Activated T-cell treated with anti-CD3 and anti-CD28 coated beads, Interleukin-2, amount 50 U/mL, for 72 hours (primary cell): Measurements from ENCODE around the gene TBC1D22B. TPM values are rescaled to one million over a fixed set of nuclear protein-coding genes. Genes with fewer than 3 reads are reported as not detected.
"Not testable (repeated sequence)": the region's sequence is repeated elsewhere in the genome, so short reads cannot be mapped to it uniquely, and the experiment has no call there.

Experiments used
- ATAC-seq, 2 donors: fragments of 150-1000 bp; cut with Tn5 transposase; replicated peaks in 1 of 2; 2 replicates each; pipeline ENCODE4 v1.10.0; 2021; ENCODE audit warnings: moderate library complexity in 2 of 2, mild to moderate bottlenecking in 1 of 2
- DNase-seq, 2 donors: peaks; one replicate each; pipeline ENCODE4 v3.0.0; 2021 to 2022; ENCODE audit warnings: mixed read lengths in 1 of 2
- H3K27ac Mint-ChIP-seq: one replicate; pipeline ENCODE4 v1.8.0; 2022; ENCODE audit warnings: mild to moderate bottlenecking, moderate library complexity, mixed read lengths
- H3K27me3 Mint-ChIP-seq: one replicate; pipeline ENCODE4 v1.8.0; 2022; ENCODE audit warnings: low read depth, mixed read lengths
- H3K36me3 Mint-ChIP-seq, 2 donors: one replicate each; pipeline ENCODE4 v1.8.0; 2022; ENCODE audit warnings: mixed read lengths in 2 of 2, mild to moderate bottlenecking in 1 of 2; ENCODE audit not compliant: insufficient read depth in 2 of 2
- H3K4me1 Mint-ChIP-seq: one replicate; pipeline ENCODE4 v1.8.0; 2022; ENCODE audit warnings: low read depth, mixed read lengths
- H3K4me3 Mint-ChIP-seq, 2 donors: one replicate each; pipeline ENCODE4 v1.8.0; 2022; ENCODE audit warnings: mild to moderate bottlenecking in 2 of 2, mixed read lengths in 2 of 2, moderate library complexity in 2 of 2
- H3K9me3 Mint-ChIP-seq, 2 donors: one replicate each; pipeline ENCODE4 v1.8.0; 2022; ENCODE audit warnings: mixed read lengths in 2 of 2
- total RNA-seq, 2 donors: library from RNA; stranded (reverse); gene quantifications; one replicate each; pipeline ENCODE4 v1.2.3, GENCODE V29; 2022

The TBC1D22B gene
- total RNA-seq, 2 donors from 2014 or later = 23.2 to 24.4 TPM

DNA sequence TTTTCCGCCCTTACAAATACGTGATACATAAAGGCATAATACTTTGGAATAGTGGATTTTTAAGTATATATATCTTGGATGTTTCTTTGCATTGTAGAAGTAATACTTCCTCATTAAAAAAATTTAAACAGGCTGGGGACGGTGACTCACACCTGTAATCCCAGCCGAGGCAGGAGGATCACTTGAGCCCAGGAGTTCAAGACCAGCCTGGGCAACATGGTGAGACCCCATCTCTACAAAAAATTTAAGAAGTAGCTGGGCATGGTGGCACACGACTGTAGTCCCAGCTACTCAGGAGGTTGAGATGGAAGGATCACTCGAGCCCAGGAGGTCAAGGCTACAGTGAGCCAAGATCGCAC is 57.6 kb downstream of the TBC1D22B start:
- Mint-ChIP-seq H3K36me3 (peaks cover 5 to 10% of the 10 kb centered on the region in 2 donors), H3K27me3 (no peaks in the 10 kb centered on the region), H3K27ac (no peak overlapping the region)

GRCh38 chr6:37316071-37316470 is 58.5 kb downstream of the TBC1D22B start:
- Mint-ChIP-seq H3K4me1 (peaks cover 9% of the 10 kb centered on the region), H3K27me3 (no peaks in the 10 kb centered on the region), H3K9me3 (no peaks in the 10 kb centered on the region), H3K27ac (no peak overlapping the region), H3K4me3 (no peak overlapping the region), H3K36me3 (peaks cover 5 to 10% of the 10 kb centered on the region in 2 donors)
- DNase-seq (no peak), ATAC-seq (no peak)

More for the DNA sequence above, 57.6 kb downstream of the TBC1D22B start:
- H3K4me3 Mint-ChIP-seq = no peak overlapping the region
- no peak for DNase-seq
- H3K4me1 Mint-ChIP-seq = peaks cover 9% of the 10 kb centered on the region
- H3K9me3 Mint-ChIP-seq = no peaks in the 10 kb centered on the region
- no peak for ATAC-seq

DNA sequence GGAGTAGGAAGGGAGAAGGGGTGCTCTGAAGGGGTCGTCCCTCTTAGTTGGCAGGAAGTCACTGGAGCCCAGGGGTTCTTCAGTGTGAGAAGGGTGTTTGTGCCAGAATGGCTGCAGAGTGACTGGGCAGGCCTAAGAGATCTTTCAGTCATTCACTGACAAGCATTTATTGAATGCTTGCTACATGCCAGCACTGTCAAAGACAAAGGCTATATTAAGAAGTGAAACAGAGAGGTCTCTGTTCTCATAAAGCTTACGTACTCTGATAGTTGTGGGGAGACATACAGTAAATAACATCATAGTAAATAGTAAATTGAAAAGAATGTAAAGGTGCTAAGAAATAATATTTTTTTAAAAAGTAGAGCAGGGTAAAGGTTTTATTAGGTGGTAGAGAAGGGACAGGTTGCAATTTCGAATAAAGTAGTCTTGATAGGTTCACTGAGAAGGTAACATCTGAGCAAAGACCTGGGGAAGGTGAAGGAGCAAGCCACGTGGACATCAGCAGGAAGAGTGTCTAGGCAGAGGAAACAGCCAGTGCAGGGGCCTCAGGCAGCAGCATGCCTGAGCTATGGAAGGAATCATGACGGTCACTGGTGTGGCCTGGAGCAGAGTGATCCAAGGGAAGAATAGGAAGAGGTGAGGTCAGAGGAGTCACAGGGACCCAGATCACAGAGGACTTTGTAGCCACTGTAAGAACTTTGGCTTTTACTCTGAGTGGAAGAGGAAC is 59.9 kb downstream of the TBC1D22B start:
- H3K27ac Mint-ChIP-seq = no peak overlapping the region
- DNase-seq = no peak

DNA sequence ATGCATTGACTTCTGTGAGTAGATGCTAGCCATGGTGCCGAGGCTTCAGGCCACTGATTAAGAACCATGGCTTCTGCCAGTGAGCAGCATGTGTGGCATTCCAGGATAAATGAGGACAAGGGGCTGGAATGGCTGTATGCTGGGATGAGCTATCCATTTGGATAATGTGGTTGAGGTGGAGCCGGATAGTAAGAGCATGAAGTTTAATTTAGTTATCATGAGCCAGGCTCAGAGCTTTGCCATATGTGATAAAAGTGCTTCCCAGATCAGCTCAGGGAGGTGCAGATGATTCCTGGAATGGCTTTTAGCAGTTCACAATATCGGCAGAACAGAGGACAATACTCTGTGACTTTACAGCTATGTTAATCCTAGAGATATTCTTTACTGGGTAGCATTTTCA is 61.6 kb downstream of the TBC1D22B start:
- H3K9me3 Mint-ChIP-seq = no peaks in the 10 kb centered on the region
- H3K4me3 Mint-ChIP-seq = no peak overlapping the region
- no peak overlapping the region for H3K27ac Mint-ChIP-seq
- H3K36me3 Mint-ChIP-seq = peaks cover 3 to 10% of the 10 kb centered on the region in 2 donors
- peaks cover 20% of the 10 kb centered on the region for H3K4me1 Mint-ChIP-seq
- no peaks in the 10 kb centered on the region for H3K27me3 Mint-ChIP-seq
- DNase-seq = no peak
- ATAC-seq = no peak

More for the DNA sequence above, 59.9 kb downstream of the TBC1D22B start:
- peaks cover 9% of the 10 kb centered on the region for H3K4me1 Mint-ChIP-seq
- H3K36me3 Mint-ChIP-seq = peaks cover 5 to 10% of the 10 kb centered on the region in 2 donors
- H3K9me3 Mint-ChIP-seq = no peaks in the 10 kb centered on the region
- no peak overlapping the region for H3K4me3 Mint-ChIP-seq
- no peaks in the 10 kb centered on the region for H3K27me3 Mint-ChIP-seq
- ATAC-seq = no peak

DNA sequence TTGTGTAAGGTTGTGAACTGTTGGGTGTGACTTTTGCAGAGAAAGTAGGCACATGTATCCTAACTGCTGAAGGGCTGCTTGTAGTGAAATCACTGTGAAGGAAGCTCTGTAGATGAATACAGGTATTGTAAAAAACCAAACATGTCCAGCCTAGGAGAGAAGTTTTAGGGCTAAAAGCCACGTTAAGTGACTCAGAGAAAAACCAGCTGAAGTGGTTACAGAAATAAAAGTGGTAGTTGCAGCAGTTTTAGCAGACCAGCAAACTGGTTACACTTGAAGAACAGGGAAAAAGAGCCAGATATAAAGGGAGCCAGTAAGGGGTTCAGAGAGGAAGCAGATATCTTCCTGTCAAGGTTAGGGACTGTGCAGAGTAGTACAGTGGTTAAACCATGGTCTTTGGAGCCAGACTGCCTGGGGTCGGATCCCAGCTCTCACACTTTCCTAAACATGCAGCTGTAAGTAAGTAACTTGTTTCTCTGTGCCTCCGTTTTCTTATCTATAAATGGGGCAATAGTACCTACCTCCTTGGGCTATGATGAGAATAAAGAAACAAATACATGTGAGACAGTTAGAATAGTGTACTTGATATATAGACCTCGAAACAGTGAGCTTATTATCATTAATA is 62.4 kb downstream of the TBC1D22B start:
- no peak for DNase-seq

DNA sequence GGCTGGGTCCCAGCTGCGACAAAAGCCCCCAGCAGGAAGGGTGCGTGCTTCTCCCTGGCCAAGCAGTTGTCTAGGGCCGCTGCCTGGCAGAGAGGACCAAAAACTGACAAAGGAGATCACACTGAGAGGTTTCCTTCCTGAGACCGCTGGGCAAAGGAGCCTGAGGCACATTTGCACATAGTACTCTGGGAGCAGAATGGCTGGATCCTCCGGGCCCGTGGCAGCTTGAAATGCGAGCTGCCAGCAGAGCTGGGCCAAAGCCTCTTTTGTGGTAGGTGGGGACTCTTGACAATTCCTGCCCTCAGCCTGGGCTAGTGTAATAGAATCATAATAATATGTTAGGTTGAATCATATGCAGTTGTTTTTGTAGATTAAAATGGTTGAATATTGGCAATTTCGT is 63.1 kb downstream of the TBC1D22B start:
- no peak overlapping the region for H3K4me3 Mint-ChIP-seq
- H3K27me3 Mint-ChIP-seq = no peaks in the 10 kb centered on the region
- peaks cover 27% of the 10 kb centered on the region for H3K4me1 Mint-ChIP-seq
- peaks cover 0 to 6% of the 10 kb centered on the region in 2 donors for H3K36me3 Mint-ChIP-seq
- no peak overlapping the region for H3K27ac Mint-ChIP-seq
- no peak for ATAC-seq
- DNase-seq = no peak
- no peaks in the 10 kb centered on the region for H3K9me3 Mint-ChIP-seq

More for the DNA sequence above, 62.4 kb downstream of the TBC1D22B start:
- peaks cover 20% of the 10 kb centered on the region for H3K4me1 Mint-ChIP-seq
- H3K27me3 Mint-ChIP-seq = no peaks in the 10 kb centered on the region
- ATAC-seq = no peak
- H3K27ac Mint-ChIP-seq = no peak overlapping the region
- peaks cover 0 to 6% of the 10 kb centered on the region in 2 donors for H3K36me3 Mint-ChIP-seq
- no peak overlapping the region for H3K4me3 Mint-ChIP-seq
- H3K9me3 Mint-ChIP-seq = no peaks in the 10 kb centered on the region

- H3K9me3 Mint-ChIP-seq = no peaks in the 10 kb centered on the region
- H3K36me3 Mint-ChIP-seq = peaks cover 0 to 6% of the 10 kb centered on the region in 2 donors
- H3K27me3 Mint-ChIP-seq = no peaks in the 10 kb centered on the region
- ATAC-seq (no peak), DNase-seq (no peak)
- H3K4me1 Mint-ChIP-seq = peaks cover 30% of the 10 kb centered on the region
- no peak overlapping the region for H3K4me3 Mint-ChIP-seq
- no peak overlapping the region for H3K27ac Mint-ChIP-seq
Measured at GRCh38 chr6:37321101-37321500, 63.5 kb downstream of the TBC1D22B start.

DNA sequence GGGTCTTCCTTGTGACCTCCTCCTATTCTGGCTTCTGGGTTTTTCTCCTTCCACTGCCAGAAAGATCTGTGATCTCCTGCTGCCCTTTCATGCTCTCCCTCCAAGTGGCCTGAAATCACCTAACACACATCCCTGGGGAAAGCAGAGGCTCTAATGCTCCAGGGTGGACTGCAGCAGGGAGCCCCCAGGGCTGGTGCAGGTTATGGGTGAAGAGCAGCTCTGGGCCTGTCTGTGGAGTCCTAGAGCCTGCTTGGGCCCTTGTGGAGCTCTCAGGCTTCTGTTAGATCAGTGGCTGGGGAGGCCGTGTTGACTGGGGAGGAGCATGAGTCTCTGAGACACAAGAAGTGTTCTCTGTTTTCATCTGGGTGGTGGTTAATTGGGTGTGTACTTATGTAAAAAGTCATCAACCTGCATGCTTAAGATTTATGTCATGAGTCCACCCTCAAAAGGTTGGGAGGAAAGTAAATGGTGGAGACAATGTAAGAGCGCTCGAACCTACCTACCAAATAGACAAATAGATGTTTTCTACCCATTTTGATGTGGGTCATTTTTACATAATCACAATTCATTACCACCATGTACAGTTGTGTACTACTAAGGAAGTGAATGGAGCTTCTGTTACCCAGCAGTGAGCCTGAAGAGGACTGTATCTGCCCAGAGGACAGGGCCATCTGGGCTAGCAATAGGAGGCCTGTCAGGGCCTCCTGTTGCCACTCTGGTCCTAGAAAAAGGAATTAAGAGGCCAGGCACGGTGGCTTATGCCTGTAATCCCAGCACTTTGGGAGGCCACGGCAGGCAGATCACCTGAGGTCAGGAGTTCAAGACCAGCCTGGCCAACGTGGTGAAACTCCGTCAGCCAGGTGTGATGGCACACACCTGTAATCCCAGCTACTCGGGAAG is 64.2 kb downstream of the TBC1D22B start:
- ATAC-seq (no peak), DNase-seq (no peak)

GRCh38 chr6:37323580-37323979 is 66.0 kb downstream of the TBC1D22B start:
- Mint-ChIP-seq H3K4me3 (no peak overlapping the region), H3K9me3 (no peaks in the 10 kb centered on the region), H3K27ac (peak overlapping the region; percentile 49)

More for the DNA sequence above, 64.2 kb downstream of the TBC1D22B start:
- no peak overlapping the region for H3K4me3 Mint-ChIP-seq
- peaks cover 30% of the 10 kb centered on the region for H3K4me1 Mint-ChIP-seq
- H3K27me3 Mint-ChIP-seq = no peaks in the 10 kb centered on the region
- peak overlapping the region; percentile 16 for H3K27ac Mint-ChIP-seq
- H3K9me3 Mint-ChIP-seq = no peaks in the 10 kb centered on the region
- peaks cover 0 to 6% of the 10 kb centered on the region in 2 donors for H3K36me3 Mint-ChIP-seq

GRCh38 chr6:37324131-37325033 is 66.8 kb downstream of the TBC1D22B start:
- peaks cover 30% of the 10 kb centered on the region for H3K4me1 Mint-ChIP-seq
- ATAC-seq (peak; percentile 91 to 93), DNase-seq (peak; percentile 45 to 58)
- H3K36me3 Mint-ChIP-seq = peaks cover 0 to 5% of the 10 kb centered on the region in 2 donors
- no peak overlapping the region for H3K4me3 Mint-ChIP-seq
- peak overlapping the region; percentile 49 for H3K27ac Mint-ChIP-seq
- H3K27me3 Mint-ChIP-seq = no peaks in the 10 kb centered on the region
- H3K9me3 Mint-ChIP-seq = no peaks in the 10 kb centered on the region

More at GRCh38 chr6:37323580-37323979, 66.0 kb downstream of the TBC1D22B start:
- H3K36me3 Mint-ChIP-seq = peaks cover 0 to 6% of the 10 kb centered on the region in 2 donors
- no peaks in the 10 kb centered on the region for H3K27me3 Mint-ChIP-seq
- H3K4me1 Mint-ChIP-seq = peaks cover 30% of the 10 kb centered on the region
- ATAC-seq (no peak), DNase-seq (no peak)

DNA sequence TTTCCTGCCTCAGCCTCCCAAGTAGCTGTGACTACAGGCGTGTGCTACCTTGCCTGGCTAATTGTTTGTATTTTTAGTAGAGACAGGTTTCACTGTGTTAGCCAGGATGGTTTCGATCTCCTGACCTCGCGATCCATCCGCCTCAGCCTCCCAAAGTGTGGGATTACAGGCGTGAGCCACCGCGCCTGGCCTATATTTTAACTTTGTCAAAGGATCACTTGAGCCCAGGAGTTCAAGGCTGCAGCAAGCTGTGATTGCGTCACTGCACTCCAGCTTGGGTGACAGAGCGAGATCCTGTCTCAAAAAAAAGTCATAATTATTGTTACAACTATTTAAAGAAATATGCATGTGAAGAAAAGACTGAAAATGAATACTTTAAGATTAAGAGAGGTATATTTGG is 72.8 kb downstream of the TBC1D22B start:
- ATAC-seq, DNase-seq, H3K9me3 Mint-ChIP-seq, H3K27ac Mint-ChIP-seq, H3K27me3 Mint-ChIP-seq, H3K36me3 Mint-ChIP-seq, H3K4me3 Mint-ChIP-seq: not testable (repeated sequence)
- H3K4me1 Mint-ChIP-seq = peaks cover 19% of the 10 kb centered on the region

DNA sequence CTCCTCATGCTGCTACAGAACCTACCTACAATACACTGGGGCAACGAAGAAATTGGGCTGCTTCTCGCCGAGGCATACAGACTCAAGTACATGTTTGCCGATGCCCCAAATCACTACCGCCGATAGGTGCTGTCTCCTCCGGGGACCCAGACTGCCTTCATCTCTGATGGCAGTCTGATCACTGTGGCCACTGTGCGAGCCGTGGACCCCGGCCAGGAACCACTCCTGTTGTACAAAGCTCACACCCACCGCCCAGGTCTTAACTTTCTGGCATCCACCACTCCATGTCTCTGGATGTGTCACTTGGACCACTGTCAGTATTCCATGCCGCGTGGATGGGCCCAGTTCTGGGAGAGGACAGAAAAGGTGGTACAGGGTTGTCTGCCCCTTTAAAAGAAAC is 73.5 kb downstream of the TBC1D22B start:
- Mint-ChIP-seq H3K9me3 (no peaks in the 10 kb centered on the region), H3K27ac (no peak overlapping the region), H3K4me3 (no peak overlapping the region), H3K4me1 (peaks cover 12% of the 10 kb centered on the region), H3K27me3 (no peaks in the 10 kb centered on the region), H3K36me3 (no peaks in the 10 kb centered on the region)
- DNase-seq (no peak), ATAC-seq (no peak)
